Measurements from ENCODE around the gene FRMD3.

The FRMD3 gene

GRCh38 chr9:83396342-83396741 is 141.9 kb downstream of the FRMD3 start:
- no peaks in the 10 kb centered on the region for H3K36me3 ChIP-seq (ENCODE audit: insufficient read depth, low read length)
- TF ChIP-seq CTCF (conservative IDR thresholded peaks at IDR 0.05; ENCODE audit: low read length) (no peak), EZH2phosphoT487 (IDR thresholded peaks at IDR 0.05; ENCODE audit: borderline replicate concordance) (no peak)
- no peak overlapping the region for H3K9ac ChIP-seq (ENCODE audit: low read depth, low read length, poor library complexity, severe bottlenecking)
- no peak overlapping the region for H3K4me2 ChIP-seq (ENCODE audit: low read depth, low read length, poor library complexity, severe bottlenecking)
- no peaks in the 10 kb centered on the region for H4K20me1 ChIP-seq (ENCODE audit: insufficient read depth, low read length, poor library complexity, severe bottlenecking)
- H3K4me3 ChIP-seq (ENCODE audit: low read length, poor library complexity, severe bottlenecking) = no peak overlapping the region
- H3K9me3 ChIP-seq (ENCODE audit: insufficient read depth, low read depth, low read length) = no peaks in the 10 kb centered on the region
- H3K27me3 ChIP-seq (ENCODE audit: insufficient read depth, low read length, poor library complexity, severe bottlenecking) = no peaks in the 10 kb centered on the region
- no peak overlapping the region for H2AFZ ChIP-seq (ENCODE audit: low read length)
- H3K79me2 ChIP-seq (ENCODE audit: insufficient read depth, low read length) = no peaks in the 10 kb centered on the region
- H3K9me2 ChIP-seq (replicated peaks; ENCODE audit: low read depth, low read length) = no peaks in the 10 kb centered on the region
- H3F3A ChIP-seq (ENCODE audit: low read depth) = no peaks in the 10 kb centered on the region
- H3K4me1 ChIP-seq (ENCODE audit: insufficient read depth, low read length, poor library complexity, severe bottlenecking) = no peaks in the 10 kb centered on the region

GRCh38 chr9:83392228-83392627 is 146.0 kb downstream of the FRMD3 start:
- Histone ChIP-seq H3K36me3 (ENCODE audit: insufficient read depth, low read length) (no peaks in the 10 kb centered on the region), H3K79me2 (ENCODE audit: insufficient read depth, low read length) (no peaks in the 10 kb centered on the region), H3K27me3 (ENCODE audit: insufficient read depth, low read length, poor library complexity, severe bottlenecking) (no peaks in the 10 kb centered on the region), H4K20me1 (ENCODE audit: insufficient read depth, low read length, poor library complexity, severe bottlenecking) (no peaks in the 10 kb centered on the region), H3K4me1 (ENCODE audit: insufficient read depth, low read length, poor library complexity, severe bottlenecking) (no peaks in the 10 kb centered on the region), H3K9ac (ENCODE audit: low read depth, low read length, poor library complexity, severe bottlenecking) (no peak overlapping the region), H3F3A (ENCODE audit: low read depth) (no peaks in the 10 kb centered on the region), H3K9me3 (ENCODE audit: insufficient read depth, low read depth, low read length) (no peaks in the 10 kb centered on the region), H3K4me3 (ENCODE audit: low read length, poor library complexity, severe bottlenecking) (no peak overlapping the region), H3K4me2 (ENCODE audit: low read depth, low read length, poor library complexity, severe bottlenecking) (no peak overlapping the region), H2AFZ (ENCODE audit: low read length) (no peak overlapping the region), H3K9me2 (replicated peaks; ENCODE audit: low read depth, low read length) (no peaks in the 10 kb centered on the region)
- no peak for TF ChIP-seq EZH2phosphoT487 (IDR thresholded peaks at IDR 0.05; ENCODE audit: borderline replicate concordance)
- no peak for TF ChIP-seq CTCF (conservative IDR thresholded peaks at IDR 0.05; ENCODE audit: low read length)

- Histone ChIP-seq H3K79me2 (ENCODE audit: insufficient read depth, low read length) (no peaks in the 10 kb centered on the region), H3K4me1 (ENCODE audit: insufficient read depth, low read length, poor library complexity, severe bottlenecking) (no peaks in the 10 kb centered on the region), H3K9me2 (replicated peaks; ENCODE audit: low read depth, low read length) (no peaks in the 10 kb centered on the region), H3F3A (ENCODE audit: low read depth) (no peaks in the 10 kb centered on the region), H3K9ac (ENCODE audit: low read depth, low read length, poor library complexity, severe bottlenecking) (no peak overlapping the region), H3K9me3 (ENCODE audit: insufficient read depth, low read depth, low read length) (no peaks in the 10 kb centered on the region), H4K20me1 (ENCODE audit: insufficient read depth, low read length, poor library complexity, severe bottlenecking) (no peaks in the 10 kb centered on the region), H3K4me2 (ENCODE audit: low read depth, low read length, poor library complexity, severe bottlenecking) (no peak overlapping the region), H3K36me3 (ENCODE audit: insufficient read depth, low read length) (no peaks in the 10 kb centered on the region), H3K4me3 (ENCODE audit: low read length, poor library complexity, severe bottlenecking) (no peak overlapping the region), H3K27me3 (ENCODE audit: insufficient read depth, low read length, poor library complexity, severe bottlenecking) (no peaks in the 10 kb centered on the region), H2AFZ (ENCODE audit: low read length) (no peak overlapping the region)
- no peak for TF ChIP-seq EZH2phosphoT487 (IDR thresholded peaks at IDR 0.05; ENCODE audit: borderline replicate concordance)
Measured at GRCh38 chr9:83388346-83388745, 149.9 kb downstream of the FRMD3 start.

- Histone ChIP-seq H3K9me3 (ENCODE audit: insufficient read depth, low read depth, low read length) (no peaks in the 10 kb centered on the region), H3K79me2 (ENCODE audit: insufficient read depth, low read length) (no peaks in the 10 kb centered on the region), H3K27me3 (ENCODE audit: insufficient read depth, low read length, poor library complexity, severe bottlenecking) (no peaks in the 10 kb centered on the region), H3K4me3 (ENCODE audit: low read length, poor library complexity, severe bottlenecking) (no peak overlapping the region), H3K4me1 (ENCODE audit: insufficient read depth, low read length, poor library complexity, severe bottlenecking) (no peaks in the 10 kb centered on the region), H3K9me2 (replicated peaks; ENCODE audit: low read depth, low read length) (no peaks in the 10 kb centered on the region), H3K36me3 (ENCODE audit: insufficient read depth, low read length) (no peaks in the 10 kb centered on the region), H3F3A (ENCODE audit: low read depth) (no peaks in the 10 kb centered on the region), H4K20me1 (ENCODE audit: insufficient read depth, low read length, poor library complexity, severe bottlenecking) (no peaks in the 10 kb centered on the region), H3K9ac (ENCODE audit: low read depth, low read length, poor library complexity, severe bottlenecking) (no peak overlapping the region), H3K4me2 (ENCODE audit: low read depth, low read length, poor library complexity, severe bottlenecking) (no peak overlapping the region), H2AFZ (ENCODE audit: low read length) (no peak overlapping the region)
- TF ChIP-seq EZH2phosphoT487 (IDR thresholded peaks at IDR 0.05; ENCODE audit: borderline replicate concordance) (no peak), CTCF (conservative IDR thresholded peaks at IDR 0.05; ENCODE audit: low read length) (no peak)
Measured at GRCh38 chr9:83387401-83388185, 150.6 kb downstream of the FRMD3 start.
